ENCODE measurements around the gene CAMKK1.

The CAMKK1 gene

DNA sequence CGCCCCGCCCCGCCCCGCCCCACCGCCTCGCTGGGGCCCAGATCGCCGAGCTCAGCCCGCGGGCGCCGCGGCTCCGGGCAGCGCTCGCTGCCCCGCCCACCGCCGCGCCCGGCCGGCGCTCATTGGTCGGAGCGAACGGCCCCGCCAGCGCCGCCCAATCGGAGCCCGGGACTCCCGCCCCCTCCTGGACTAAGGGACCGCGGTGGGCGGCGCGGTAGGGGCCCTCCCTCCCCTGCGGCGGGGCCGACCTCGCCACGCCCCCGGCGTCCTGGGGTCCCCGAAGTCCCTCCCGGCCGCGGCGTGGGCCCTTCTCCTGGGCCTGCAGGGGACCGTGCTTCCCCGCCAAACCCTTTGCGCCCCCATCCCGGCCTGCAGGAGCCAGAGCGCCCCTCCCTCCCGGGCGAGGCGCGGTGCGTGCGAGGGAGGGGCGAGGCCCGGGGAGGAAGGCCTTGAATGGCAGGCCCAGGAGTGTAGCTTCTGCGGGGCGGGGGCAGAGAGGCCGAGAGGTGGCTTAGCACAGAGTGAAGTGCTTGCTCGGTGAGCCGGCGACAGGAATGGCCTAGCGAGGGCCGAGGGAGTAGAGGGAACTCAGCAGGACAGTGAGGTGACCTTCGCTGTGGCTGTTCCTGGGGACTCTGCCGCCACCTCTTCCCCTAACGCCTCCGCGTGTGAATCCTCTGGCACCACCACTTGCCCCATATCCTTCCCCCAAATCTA, at the start of gene CAMKK1:
Gene CAMKK1, minus strand, starts transcription at position 51 of the 717 bp plus-strand sequence. CDS start 7,366 bp downstream, outside the sequence.
- DNase-seq (ENCODE audit: low read depth), result no peak

DNA sequence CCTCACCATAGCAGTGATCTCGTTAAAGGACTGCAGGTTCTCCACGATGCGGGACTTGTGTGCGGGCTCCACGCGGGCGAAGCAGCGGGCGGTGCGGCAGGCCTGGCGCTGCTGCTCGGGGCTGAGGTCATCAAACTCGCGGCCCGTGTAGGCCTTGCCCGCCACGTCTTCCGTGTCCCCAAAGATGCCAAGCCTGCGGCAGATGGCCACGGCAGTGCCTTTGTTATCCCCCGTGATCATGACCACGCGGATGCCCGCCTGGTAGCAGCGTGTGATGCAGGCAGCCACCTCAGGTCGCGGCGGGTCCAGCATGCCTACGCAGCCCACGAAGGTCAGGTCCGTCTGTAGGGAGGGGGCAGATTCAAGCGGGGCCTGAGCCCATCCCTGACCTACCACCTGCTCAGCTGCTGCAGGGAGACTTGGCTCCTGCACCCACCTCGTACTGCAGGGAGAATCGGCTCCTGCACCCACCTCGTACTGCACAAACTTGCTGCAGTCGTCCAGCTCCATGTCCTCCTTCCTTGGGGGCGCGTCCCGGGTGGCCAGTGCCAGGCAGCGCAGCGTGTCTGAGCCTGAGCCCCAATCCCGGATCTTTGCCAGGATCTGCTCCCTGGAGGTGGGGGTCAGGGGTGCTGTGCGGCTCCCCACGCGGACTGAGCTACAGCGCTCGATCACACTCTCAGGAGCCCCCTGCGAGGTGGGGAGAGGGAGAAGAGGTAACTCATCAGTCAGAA, 48.3 kb upstream of the CAMKK1 start:
- DNase-seq (ENCODE audit: low read depth), result no peak
- no peak overlapping the region for H3K4me3 ChIP-seq (ENCODE audit: low read depth, low read length)

More for the DNA sequence above, at the start of gene CAMKK1:
- H3K4me3 ChIP-seq (ENCODE audit: low read depth, low read length), result peak within 1 kb of the TSS; percentile 82

DNA sequence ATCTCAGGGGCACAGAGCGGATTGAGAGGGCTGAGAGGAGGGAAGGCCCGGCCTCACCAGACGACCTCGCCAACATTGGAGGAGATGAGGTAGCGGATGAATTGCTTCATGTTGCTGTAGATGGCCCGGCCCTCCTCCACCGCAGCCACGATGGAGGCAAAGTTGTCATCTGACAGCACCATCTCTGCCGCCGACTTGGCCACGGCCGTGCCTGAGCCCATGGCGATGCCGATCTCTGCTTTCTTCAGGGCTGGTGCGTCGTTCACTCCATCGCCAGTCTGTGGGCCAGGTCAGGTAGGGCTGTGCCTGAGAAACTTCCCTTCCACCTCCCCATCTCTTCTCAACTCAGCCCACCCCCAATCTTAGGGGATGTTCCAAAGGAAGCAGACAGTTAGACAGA, 44.5 kb upstream of the CAMKK1 start:
- DNase-seq (ENCODE audit: low read depth), result no peak
- H3K4me3 ChIP-seq (ENCODE audit: low read depth, low read length), result no peak overlapping the region

DNA sequence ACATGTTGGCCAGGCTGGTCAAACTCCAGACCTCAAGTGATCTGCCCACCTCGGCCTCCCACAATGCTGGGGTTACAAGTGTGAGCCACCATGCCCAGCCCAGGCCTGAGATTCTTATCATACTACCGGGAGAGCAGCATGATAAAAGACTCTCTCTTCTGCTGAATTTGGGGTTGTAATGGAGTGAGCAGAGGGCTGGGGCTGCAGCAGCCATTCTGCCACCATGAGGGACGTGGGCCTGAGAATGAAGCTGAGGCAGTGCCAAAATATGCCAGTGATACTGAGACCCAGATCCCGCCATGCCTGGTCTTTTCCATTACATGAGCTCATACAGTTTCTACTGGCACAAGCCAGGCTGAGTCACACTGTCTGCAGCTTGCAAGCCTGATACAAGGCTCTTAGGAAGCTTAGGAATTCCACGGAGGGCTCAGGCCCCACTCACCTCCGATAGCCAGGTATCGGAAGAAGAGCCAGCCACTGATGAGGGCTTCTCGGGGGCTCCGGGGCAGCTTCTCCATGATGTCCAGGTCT, 43.0 kb upstream of the CAMKK1 start:
- DNase-seq (ENCODE audit: low read depth), result no peak
- no peak overlapping the region for H3K4me3 ChIP-seq (ENCODE audit: low read depth, low read length)

DNA sequence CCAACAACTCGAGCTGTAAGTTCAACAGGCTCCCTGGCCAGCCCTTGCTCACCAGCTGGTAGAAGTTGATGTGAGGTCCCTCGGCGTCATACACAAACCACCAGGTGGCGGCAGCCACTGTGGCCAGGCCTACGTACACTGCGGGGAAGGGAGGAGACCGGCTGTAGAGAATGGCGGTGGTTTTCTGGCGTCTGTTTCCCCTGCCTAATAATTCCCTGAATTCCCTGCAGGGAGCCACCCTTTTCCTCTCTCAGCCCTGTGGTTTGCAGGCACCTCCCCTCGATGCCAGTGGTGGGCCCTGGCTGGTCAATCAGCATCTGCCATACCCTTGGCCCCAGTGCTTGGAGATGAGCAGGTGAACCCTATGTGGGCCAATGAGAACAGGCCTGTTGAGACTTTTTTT, 42.3 kb upstream of the CAMKK1 start:
- peak; percentile 26 for DNase-seq (ENCODE audit: low read depth)
- H3K4me3 ChIP-seq (ENCODE audit: low read depth, low read length), result no peak overlapping the region

DNA sequence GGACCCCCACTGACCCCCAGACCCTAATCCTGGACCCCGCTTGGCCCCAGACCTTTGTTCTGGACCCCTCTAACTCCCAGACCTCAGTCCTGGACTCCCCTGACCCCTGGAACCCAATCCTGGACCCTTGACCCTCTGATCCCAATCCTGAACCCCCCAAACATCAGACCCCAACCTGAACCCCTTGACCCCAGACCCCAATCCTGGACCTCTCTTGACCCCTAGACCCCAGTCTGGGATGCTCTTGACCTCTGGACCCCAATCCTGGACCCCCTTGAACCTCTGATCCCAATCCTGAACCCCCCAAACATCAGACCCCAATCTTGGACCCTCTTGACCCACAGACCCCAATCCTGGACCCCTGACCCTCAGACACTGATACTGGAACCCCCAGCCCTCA, 36.9 kb upstream of the CAMKK1 start:
- no peak for DNase-seq (ENCODE audit: low read depth)
- H3K4me3 ChIP-seq (ENCODE audit: low read depth, low read length), result no peak overlapping the region

DNA sequence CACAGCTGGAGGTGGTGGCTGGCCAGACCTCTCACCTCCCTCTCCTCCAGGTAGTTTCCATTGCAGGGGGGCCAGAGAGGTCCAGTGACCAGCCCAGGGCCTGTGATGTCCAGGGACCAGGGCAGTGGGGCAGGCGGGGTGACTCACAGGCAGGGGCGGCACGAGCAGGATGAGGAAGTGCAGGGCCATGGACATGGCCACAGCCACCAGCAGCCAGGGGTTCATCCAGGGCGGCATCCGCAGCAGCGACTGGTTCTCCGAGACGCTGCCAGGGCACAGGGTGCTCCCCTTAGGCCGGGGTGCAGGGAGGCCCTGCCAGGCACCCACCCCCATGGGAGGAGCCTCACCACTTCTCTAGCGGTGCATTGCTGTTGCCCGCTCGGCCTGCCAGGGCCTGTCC, 36.3 kb upstream of the CAMKK1 start:
- no peak overlapping the region for H3K4me3 ChIP-seq (ENCODE audit: low read depth, low read length)
- no peak for DNase-seq (ENCODE audit: low read depth)

DNA sequence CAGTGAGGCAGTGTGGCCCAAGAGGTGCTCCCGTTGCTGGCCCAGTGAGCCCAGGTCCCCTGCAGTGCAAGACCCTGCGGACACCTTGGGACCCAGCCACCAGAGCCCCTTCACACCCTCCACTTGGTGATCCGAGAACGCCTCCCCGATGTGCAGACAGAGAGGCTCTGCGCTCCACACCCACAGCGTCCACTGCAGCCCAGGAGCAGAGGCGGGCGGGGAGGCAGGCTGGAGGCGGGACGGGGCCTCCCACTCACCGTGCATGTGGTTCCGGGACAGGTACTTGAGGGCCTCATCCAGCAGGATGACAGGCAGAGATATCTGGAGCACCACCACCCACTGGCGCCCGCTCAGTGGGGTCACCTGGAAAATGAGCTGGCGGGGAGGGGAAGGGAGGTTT, 35.6 kb upstream of the CAMKK1 start:
- H3K4me3 ChIP-seq (ENCODE audit: low read depth, low read length), result no peak overlapping the region
- DNase-seq (ENCODE audit: low read depth), result no peak

DNA sequence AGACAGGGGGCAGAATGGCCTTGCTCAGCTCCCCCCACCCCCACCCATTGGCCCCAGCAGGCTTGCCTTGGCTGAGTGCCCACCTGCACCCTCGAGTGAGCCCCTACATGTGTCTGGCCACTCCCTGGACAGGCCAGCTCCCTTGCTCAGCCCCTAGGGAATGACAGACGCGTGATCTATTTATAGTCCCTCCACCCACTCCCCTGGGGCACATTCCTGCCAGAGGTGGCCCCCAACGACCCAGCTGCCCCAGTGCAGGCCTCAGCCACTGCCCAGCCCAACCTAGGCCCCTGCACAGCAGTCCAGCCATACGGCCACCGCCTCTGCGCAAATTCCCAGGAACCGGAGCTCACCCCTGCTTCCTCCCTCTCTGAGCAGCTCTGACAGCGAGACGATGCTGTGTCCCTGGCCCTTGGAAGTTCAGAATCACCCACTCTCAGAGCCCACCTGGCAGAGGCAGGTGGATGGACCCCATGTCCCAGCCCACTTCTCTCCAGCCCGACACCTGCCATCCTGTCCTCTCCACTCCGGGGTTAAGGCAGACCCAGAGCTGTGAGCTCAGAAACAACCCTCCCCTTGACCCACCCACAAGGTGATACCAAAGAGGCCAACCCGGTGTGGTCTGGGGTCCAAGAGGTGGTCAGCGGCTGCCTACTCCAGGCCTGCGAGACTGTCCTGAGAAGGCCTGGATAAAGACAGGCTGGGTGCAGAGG, 34.9 kb upstream of the CAMKK1 start:
- no peak overlapping the region for H3K4me3 ChIP-seq (ENCODE audit: low read depth, low read length)
- DNase-seq (ENCODE audit: low read depth), result no peak

DNA sequence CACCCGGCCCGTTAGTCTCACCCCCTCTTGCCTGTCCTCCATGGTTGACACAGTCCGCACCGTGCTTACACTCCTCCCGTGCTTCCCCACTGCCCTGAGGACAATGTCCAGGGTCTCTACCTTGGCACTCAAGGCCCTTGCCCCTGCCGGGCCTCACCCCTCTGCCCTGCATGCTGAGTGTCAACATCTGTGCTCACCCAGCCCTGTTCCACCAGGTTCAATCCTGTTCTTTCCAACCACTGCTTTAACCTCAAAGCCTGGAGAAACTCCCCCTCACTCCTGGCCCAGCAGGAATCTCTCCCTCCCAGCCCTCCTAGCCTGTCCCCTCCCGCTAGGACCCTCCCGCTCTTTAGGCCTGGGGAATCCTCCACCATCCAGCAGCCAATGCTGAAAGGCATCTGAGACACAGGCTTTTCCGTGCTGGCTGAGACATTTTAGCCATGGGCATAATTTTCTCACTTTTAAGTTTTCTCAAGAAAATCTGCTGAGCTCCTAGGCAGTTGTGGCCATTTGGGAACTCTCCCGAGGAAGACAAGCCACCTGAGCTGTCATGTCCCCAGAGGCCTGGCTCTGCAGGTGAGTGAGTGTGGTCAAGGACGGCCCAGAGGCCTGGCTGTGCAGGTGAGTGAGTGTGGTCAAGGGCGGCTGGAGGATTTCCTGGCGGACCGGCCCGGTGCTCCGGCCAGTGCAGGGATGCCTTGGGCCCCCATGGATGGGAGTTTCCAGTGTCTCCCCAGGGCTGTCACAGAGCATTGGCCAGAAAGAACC, 34.2 kb upstream of the CAMKK1 start:
- no peak for DNase-seq (ENCODE audit: low read depth)

DNA sequence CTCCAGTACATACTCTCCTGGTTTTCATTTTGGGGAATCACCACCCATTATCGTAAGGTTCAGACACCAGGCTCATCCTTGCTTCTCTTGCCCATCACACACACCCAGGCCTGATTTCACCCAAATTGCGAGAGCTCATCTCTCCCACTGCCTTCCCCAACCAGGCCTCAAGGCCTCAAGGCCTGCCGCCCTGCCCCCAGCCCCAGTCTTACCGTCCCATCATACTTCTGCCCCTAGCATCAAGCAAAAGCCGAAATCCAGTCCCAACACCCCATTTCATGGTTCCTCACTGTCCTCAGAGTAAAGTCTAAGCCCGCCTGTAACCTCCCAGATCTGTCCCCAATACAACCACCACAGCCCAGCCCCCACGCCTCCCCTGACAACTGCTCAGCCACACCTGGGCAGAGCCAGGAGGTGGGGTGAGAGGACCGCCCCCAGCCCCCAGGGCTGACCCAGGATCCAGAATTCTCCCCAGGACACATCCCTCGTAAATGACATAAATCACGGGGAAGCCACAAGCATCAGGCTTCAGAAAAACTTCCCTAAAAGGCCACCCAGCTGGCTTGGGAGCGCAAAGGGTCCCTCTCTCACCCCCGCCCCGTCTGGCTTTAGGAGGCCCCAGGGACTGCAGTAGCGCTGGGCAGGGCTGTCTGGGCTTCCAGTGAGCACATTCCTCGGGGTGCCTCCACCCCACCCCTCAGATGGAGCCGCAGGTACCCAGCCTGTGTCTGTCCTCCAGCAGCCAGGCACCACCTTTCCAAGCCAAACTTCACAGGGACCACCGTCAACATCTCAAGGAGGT, 33.0 kb upstream of the CAMKK1 start:
- no peak for DNase-seq (ENCODE audit: low read depth)

More for the DNA sequence above, 34.2 kb upstream of the CAMKK1 start:
- no peak overlapping the region for H3K4me3 ChIP-seq (ENCODE audit: low read depth, low read length)

DNA sequence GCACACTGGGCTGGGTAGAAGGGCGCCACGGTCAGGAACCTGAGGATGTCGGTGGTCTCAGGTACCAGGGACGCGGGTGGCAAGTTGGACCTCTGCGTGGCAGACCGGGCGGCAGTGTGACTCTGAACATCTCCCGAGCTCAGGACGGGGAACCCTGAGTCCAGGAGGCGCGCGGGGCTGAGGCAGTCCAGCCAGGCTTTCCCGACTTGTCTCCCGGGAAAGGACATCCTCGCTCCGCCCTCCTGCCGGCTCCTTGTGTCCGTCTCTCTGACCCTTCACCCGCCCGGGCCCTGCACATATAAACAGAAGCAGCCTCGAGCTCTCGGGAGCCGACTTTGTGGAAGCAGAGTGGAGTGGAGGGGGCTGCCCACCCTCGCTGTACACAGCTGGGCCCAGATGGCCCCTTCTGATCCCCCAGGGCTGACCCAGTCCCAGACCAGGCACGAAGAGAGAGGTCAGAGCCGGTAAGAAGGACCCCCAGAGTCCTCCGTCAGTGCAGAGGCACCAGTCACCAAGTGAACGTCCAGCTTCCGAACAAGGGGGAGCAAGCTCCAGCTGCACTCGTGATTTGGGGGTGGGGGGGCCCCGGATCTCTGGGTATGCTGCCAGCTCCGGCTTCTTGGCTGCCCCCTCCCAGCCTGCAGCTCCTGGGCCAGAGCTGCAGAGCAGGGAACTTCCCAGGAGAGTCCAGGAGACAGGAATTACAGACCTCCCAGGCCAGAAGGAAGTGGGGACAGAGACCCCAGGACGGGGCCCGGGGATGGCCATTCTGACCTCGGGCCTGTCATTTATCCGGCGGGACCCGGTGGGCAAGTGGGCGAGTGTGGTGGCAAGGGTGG, 31.9 kb upstream of the CAMKK1 start:
- no peak for DNase-seq (ENCODE audit: low read depth)

More for the DNA sequence above, 33.0 kb upstream of the CAMKK1 start:
- H3K4me3 ChIP-seq (ENCODE audit: low read depth, low read length), result no peak overlapping the region

DNA sequence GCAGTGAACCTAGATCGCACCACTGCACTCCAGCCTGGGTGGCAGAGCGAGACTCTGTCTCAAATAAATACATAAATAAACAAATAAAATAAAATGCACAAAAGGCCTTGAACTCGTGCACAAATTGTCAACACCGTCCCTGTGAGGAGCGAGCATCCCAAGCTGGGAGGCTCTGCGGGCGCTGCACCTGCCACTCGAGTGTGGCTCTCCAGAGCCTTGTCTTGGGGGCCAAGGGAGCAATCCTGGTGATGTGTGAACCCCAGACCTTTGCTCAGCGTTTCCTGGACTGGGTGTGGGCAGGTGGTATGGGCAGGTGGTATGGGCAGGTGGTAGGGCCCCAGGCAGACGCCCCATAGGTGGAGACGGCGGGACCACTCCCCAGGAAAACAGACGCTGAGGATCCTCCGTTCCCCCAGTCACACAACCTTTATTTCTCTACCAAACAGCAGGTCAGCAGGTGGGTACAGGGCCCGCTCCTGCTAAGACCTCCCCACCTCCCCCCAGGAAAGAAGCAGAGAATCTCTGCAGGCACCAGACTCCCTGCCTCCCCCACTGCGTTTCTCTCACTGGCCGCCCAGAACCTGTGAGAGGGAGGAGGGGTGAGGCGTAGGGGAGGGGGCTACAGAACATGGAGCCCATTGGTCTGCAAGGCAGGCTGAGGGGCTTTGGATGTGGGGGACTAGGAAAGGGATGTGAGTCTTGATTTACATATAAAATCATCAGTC, 30.8 kb upstream of the CAMKK1 start:
- DNase-seq (ENCODE audit: low read depth), result no peak
- H3K4me3 ChIP-seq (ENCODE audit: low read depth, low read length), result no peak overlapping the region

More for the DNA sequence above, 31.9 kb upstream of the CAMKK1 start:
- no peak overlapping the region for H3K4me3 ChIP-seq (ENCODE audit: low read depth, low read length)

DNA sequence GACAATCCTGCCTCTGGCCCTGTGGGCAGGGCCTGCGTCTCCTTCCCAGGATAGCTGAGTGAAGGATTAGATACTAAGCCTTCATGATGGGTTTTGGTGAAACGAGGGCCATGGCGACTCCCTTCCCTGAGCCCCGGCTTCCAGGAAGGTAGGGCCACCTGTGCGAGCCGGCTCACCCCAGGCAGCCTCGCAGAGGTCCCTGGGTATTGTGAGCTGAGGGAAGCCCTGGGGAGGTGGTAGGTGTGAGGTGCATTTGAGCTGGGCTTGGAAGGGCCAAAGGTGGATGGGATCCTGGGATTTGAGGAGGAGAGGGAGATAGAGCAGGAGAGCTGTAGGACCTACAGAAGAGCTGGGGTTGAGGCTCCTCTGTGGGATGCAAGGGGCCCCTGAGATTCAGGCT, 29.9 kb upstream of the CAMKK1 start:
- DNase-seq (ENCODE audit: low read depth), result no peak
- H3K4me3 ChIP-seq (ENCODE audit: low read depth, low read length), result no peak overlapping the region

DNA sequence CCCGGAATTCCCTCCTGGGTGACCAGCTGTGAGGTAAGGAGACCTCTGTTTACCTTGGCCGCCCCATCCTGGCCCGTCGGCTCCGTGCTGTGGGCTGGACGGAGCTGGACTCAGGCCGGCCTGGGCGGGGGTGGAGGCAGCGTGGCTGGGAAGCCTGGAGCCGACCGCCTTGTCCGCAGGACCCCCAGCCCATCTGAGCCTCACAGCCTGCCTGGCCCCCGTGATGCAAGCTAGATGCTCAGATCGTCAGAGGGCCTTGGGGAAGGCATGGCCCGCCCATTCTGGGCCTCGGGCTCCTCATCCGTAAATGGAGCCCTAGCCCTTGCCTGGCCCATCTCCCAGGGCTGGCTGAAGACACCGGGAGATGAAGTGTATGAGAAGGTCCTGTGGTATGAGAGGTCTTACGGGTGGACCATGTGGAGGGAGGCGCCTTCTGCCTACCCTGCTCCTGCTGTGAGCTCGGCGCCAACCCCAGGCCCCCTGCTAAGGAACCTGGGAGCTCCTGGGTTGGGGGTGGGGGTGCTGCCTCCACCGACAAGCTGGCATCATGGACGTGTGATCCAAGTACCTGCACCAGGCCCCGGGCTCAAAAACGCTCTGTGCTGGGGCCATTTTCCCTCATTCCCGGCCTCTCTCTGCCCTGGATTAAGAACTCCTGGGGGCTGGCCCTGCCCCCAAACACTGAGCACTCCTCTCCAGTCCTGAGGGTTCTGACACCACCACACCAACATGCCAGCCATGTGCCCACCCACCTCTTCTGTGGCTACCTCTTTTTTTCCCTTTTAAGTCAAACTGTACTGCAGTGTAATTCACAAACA, 28.9 kb upstream of the CAMKK1 start:
- DNase-seq (ENCODE audit: low read depth), result no peak

DNA sequence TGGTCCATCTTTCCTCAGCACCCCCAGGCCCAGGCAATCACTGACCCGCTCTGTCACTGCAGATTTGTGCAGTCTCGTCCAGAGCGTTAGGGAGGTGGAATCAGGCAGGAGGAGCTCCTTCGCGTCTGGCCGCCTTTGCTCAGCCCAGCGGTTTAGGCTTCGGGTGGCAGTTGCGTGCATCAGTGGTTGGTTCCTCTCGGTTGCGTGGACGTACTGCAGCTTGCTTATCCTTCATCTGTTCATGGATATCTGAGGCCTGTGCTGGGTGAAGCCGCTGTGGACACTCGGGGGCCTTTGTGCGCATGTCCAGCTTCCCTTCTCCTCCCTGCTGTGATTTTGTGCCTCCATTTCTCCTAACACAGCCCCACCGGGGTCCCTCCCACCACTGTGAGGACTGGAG, 28.2 kb upstream of the CAMKK1 start:
- no peak overlapping the region for H3K4me3 ChIP-seq (ENCODE audit: low read depth, low read length)

More for the DNA sequence above, 28.9 kb upstream of the CAMKK1 start:
- no peak overlapping the region for H3K4me3 ChIP-seq (ENCODE audit: low read depth, low read length)

More for the DNA sequence above, 28.2 kb upstream of the CAMKK1 start:
- no peak for DNase-seq (ENCODE audit: low read depth)
